Measurements from ENCODE around the gene SORL1.

Gene SORL1

GRCh38 chr11:121535129-121535796 lies 83.1 kb downstream of the SORL1 start:
- no peak for DNase-seq (ENCODE audit: low spot score)

DNA sequence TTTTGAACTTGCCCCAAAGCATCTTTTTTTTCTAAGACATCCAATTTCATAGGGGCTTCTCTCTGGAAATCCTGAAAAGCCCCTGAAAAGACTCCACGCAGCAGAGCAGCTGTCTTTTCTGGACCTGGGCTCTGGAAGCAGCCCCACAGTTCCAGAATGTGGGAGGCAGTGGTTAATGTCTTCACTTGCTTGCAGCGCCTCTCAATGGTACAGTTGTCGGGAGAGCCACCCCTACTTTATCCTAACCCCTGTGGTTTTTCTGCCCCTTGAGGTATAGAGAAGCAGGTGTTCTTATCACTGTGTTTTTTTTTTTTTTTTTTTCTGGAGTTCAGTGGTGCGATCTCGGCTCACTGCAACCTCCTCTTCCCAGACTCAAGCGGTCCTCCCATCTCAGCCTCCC lies 84.0 kb downstream of the SORL1 start:
- DNase-seq (ENCODE audit: low spot score): no peak

- no peak for DNase-seq (ENCODE audit: low spot score)
Measured at GRCh38 chr11:121538054-121538453, 85.9 kb downstream of the SORL1 start.

DNA sequence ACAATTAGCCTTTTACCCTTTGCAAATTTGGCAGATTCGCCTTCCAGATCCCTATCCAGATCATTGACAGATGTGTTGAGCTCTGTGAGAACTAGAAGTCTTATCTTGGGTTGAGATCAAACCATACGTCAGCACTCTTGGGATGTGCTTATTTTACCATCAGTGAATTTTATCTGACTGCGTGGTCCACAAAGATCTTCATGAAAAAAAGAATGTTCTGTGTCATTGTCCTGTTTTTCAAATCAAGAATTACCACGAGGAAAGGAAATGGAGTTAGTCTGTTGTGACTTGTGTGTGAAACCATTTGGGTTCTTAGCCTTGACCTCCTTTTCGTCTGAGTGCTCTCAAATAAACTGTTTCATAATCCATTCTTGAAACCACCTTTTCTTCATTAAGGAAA lies 86.9 kb downstream of the SORL1 start:
- no peak for DNase-seq (ENCODE audit: low spot score)

DNA sequence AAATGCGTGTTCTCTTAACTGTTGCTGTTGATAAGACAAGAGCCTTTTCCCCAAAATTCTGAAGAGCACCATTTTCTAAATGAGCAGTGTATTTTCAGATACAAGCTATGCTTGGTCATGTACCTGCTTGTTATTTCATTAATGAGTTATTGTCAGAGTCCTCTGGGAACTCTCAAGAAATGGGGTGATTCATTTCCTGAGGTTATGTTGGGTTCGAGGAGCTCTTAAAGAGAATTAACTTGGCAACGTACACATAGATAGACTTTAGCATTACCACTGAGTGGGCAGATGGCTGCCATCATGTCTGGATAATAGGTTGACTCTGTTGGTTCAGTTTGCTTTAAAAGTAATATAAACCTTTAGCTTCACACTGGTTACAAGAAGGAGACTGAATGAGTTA lies 88.5 kb downstream of the SORL1 start:
- DNase-seq (ENCODE audit: low spot score): no peak

GRCh38 chr11:121543836-121544380 lies 91.8 kb downstream of the SORL1 start:
- DNase-seq (ENCODE audit: low spot score): no peak

GRCh38 chr11:121544956-121545355 lies 92.8 kb downstream of the SORL1 start:
- no peak for DNase-seq (ENCODE audit: low spot score)

DNA sequence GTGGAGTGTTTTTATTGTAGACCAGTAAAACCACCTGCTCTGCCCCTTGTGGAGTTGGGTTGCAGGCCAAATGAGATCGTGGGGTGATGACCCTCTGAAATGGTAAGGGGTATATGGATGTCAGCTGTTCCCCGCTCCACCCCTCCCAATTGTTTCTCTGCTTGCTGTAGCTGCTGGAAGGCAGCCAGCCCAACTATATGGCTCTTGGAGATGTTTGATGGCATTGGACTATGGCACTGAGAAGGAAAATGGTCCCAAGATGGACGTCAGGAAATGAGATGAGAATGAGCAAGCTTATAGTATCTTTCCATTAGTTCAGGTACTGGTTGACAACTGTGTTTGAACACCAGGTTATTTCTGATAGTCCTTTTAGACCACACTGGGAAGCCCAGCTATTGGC lies 95.5 kb downstream of the SORL1 start:
- no peak for DNase-seq (ENCODE audit: low spot score)

DNA sequence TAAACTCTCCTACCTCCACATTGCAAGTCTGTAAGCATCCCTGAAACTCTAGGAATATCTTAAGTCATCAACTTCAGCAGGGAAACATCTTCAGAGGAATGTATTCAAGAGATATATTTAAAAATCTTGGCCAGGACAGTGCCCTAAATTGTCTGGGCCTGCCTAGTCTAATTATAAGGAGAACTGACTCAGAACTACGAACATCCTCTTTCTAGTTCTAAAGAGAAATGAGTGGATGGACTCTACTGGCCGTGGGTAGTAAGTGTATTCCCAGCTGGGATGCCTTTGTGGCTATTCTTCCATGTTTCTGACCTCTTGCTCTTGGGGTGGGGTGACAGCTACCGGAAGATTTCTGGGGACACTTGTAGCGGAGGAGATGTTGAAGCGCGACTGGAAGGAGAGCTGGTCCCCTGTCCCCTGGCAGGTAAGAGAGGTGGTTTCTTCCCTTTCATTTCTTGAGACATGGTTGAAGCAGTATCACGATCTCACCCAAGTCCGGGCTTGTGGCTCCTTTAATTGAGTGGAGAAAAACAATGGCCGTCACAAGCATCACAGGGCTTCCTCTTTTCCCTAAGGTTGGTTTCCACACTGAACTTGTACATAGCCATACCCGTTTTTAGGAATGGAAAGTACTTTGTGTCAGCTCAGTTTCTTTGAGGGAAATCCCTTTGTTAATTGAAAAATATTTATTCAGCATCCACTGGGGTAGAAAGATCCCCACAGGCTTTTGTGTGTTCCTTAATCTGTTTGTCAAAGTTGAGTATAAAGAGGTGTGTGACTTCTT lies 98.3 kb downstream of the SORL1 start:
- no peak for DNase-seq (ENCODE audit: low spot score)

DNA sequence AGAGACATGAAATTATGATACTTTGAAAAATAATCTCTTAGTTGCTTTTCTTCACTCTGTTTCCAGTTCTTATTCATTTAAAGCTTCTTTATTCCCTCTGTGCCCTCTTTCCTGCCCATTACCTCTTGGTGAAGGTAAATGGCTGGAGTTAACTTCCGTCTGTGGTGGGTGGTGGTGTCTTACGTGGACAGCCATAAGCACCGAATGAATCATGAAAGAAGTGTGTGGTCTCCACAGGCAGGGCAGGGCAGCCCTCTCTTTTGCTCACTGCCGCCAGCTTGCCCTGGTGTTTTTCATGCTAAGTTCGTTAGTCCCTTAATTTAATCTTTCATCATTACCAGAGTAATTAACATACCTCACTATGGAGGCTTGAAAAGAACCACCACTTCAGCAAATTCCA lies 99.3 kb downstream of the SORL1 start:
- DNase-seq (ENCODE audit: low spot score): no peak

GRCh38 chr11:121552154-121552553 lies 100.0 kb downstream of the SORL1 start:
- DNase-seq (ENCODE audit: low spot score): no peak

DNA sequence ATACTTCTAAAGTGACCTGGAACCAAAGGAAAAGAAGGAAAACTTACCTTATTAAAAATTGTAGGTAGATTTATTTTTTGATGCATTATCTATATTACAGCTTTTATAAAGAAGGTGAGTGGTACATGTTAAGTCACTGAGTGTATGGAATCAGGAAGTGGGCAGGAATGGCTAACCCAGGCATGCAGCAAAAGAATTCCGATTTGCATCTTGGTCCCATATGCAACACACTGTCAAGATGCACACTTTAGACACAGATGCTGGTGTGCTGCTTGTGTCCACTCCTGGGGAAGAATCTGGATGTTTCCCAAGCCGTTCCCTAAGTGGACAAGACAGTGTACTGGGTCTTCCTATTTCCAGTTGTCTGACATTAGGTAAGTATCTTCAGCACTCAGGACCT lies 100.5 kb downstream of the SORL1 start:
- no peak for DNase-seq (ENCODE audit: low spot score)

- DNase-seq (ENCODE audit: low spot score): no peak
Measured at GRCh38 chr11:121553389-121553788, 101.3 kb downstream of the SORL1 start.

DNA sequence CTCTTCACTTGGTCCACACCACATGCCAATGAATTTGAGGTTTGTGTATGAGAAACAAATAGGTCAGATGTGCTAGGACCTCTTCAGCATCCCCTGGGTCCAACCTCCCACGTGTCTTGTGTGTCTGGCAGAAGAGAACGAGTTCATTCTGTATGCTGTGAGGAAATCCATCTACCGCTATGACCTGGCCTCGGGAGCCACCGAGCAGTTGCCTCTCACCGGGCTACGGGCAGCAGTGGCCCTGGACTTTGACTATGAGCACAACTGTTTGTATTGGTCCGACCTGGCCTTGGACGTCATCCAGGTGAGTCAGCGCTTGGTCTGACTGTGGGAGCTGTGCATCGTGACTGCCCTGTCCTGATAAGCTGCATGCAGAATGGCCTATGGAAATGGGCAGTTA lies 101.7 kb downstream of the SORL1 start:
- no peak for DNase-seq (ENCODE audit: low spot score)

GRCh38 chr11:121554552-121554951 lies 102.4 kb downstream of the SORL1 start:
- no peak for DNase-seq (ENCODE audit: low spot score)

- no peak for DNase-seq (ENCODE audit: low spot score)
Measured at GRCh38 chr11:121555121-121555520, 103.0 kb downstream of the SORL1 start.

DNA sequence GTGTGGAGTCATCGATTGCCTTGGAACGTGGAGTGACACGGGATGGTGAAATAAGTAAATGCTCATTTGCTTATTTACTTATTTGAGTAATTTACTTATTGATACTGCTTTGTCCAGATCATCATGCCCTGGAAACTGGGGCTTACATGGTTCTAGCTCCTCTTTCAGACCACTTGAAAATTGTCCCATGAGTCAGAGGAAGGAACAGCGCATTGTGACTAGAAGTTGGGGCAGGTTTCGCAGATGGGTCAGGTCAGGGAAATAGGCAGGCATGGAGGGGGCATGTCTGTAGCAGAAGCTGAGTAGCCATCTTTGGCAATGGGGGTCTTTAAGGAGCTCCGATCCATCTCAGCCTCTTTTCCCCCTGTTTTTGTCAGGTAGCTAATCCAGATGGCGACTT lies 104.8 kb downstream of the SORL1 start:
- DNase-seq (ENCODE audit: low spot score): no peak

GRCh38 chr11:121557348-121557747 lies 105.2 kb downstream of the SORL1 start:
- no peak for DNase-seq (ENCODE audit: low spot score)

GRCh38 chr11:121559606-121560200 lies 107.6 kb downstream of the SORL1 start:
- DNase-seq (ENCODE audit: low spot score): no peak

DNA sequence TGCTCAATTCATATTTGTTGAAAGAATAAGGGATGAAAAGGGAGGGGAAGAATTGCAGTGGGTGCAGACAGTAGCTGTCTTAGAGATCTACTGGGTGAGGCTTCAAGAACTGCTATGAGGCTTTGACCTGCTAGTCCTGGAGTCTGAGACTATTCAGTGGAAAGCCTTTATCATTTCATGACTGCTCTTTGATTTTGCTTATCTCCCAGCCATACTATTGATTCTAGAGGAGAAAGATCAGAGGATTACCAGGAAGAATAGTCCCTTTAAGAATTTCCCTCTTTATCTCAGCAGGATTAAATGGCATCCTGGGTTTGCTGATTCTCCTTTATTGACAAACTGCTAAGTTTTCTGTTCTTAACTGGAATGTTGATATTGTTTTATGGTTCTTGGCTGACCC lies 108.1 kb downstream of the SORL1 start:
- DNase-seq (ENCODE audit: low spot score): no peak

DNA sequence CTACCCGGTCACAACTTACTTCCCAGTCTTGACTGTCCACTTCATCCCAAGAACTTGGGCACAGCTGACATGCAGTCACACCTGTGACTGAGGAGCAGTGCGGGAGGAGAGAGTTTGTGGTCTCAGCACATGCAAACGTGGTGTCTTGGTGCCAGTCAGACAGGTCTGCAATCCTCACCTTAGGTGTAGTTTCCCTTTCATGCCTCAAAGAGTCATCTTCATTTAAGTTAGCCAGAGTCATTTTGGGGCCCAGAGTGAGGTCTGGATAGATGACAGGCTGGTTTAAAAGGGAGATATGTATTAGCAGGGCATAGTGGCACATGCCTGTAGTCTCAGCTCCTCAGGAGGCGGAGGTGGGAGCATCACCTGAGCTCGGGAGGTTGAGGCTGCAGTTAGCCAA lies 109.1 kb downstream of the SORL1 start:
- no peak for DNase-seq (ENCODE audit: low spot score)

DNA sequence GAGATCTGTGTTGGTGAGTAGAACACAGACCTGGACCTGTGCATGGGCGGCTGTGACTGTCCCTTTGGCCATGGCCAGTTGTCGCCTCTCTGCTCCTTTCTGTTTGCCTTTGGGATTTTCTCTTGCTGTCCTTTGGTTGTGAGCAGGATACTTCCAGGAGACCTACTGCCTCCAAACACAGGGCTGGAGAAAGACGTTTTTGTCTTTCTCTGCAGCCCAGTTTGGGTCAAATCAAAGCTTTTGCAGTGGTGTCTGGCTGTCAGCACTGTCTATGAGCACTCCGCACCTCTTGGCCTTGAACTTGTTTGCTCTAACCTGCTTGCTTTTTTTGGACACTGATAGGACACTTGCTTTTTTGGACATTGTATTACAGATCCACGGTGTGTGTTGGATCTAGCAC lies 109.6 kb downstream of the SORL1 start:
- no peak for DNase-seq (ENCODE audit: low spot score)

DNA sequence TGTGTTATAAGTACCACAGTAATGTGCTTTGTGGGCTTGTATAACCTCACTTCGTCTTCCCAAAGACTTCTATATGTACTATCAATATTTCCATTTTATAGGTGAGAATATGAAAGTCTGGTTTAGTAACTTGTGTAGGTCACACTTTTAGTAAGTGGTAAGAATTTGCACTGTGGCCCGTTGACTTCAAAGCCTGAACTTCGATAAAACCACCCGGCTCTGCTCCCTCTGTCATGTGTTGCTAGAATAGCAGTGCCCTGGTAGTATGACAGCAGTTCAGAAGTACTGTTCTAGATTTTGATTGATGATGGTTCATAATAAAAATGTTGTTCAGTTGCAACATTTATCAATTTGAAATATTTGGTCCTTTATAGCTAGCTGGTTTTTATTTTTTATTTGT lies 110.9 kb downstream of the SORL1 start:
- DNase-seq (ENCODE audit: low spot score): no peak

Measured in hematopoietic multipotent progenitor cell treated with erythropoietin and hydrocortisone succinate and interleukin-3 and kit ligand, for 15 days (in vitro differentiated cells).